ENCODE results near the gene INTS7. TPM values are rescaled to one million over a fixed set of nuclear protein-coding genes. Genes with fewer than 3 reads are reported as not detected.

INTS7 gene
- total and polyA plus RNA-seq, 2 experiments from 2014 or later, result 10.9 to 34.0 TPM

GRCh38 chr1:211903490-211904245, 131.7 kb downstream of the INTS7 start:
- no peak for TF ChIP-seq ZNF331 (CRISPR knock-in tag; IDR thresholded peaks at IDR 0.05; ENCODE audit: low read depth)
- TF ChIP-seq CREB1 (CRISPR knock-in tag; IDR thresholded peaks at IDR 0.05; ENCODE audit: low read depth), result no peak
- no peak for TF ChIP-seq ZNF462 (CRISPR knock-in tag; IDR thresholded peaks at IDR 0.05)
- no peak for TF ChIP-seq REST (IDR thresholded peaks at IDR 0.05; ENCODE audit: unreplicated experiment)
- no peak for TF ChIP-seq CTCF (conservative IDR thresholded peaks at IDR 0.05; ENCODE audit: low read depth in 2 of 2)
- TF ChIP-seq POLR2AphosphoS5 (IDR thresholded peaks at IDR 0.05; ENCODE audit: low read depth), result no peak
- TF ChIP-seq JUNB (IDR thresholded peaks at IDR 0.05; ENCODE audit: unreplicated experiment), result no peak
- TF ChIP-seq NANOG (IDR thresholded peaks at IDR 0.05; ENCODE audit: borderline replicate concordance), result no peak
- TF ChIP-seq ETS1 (IDR thresholded peaks at IDR 0.05), result no peak
- H3K9me3 Mint-ChIP-seq, result peaks cover 23% of the 10 kb centered on the region
- no peaks in the 10 kb centered on the region for H3K36me3 ChIP-seq (ENCODE audit: insufficient read depth)
- H3K4me1 ChIP-seq (ENCODE audit: insufficient read depth), result no peaks in the 10 kb centered on the region
- H2AFZ ChIP-seq, result no peak overlapping the region
- no peak overlapping the region for H3K27ac ChIP-seq (ENCODE audit: low read depth)
- no peak for DNase-seq (ENCODE audit: low spot score)
- peaks cover 6% of the 10 kb centered on the region for H3K36me3 Mint-ChIP-seq (ENCODE audit: low read depth)
- no peak overlapping the region for H3K4me3 Mint-ChIP-seq
- no peaks in the 10 kb centered on the region for H3K27me3 Mint-ChIP-seq (ENCODE audit: insufficient read depth, low read depth, poor library complexity)
- no peaks in the 10 kb centered on the region for H4K20me1 ChIP-seq (replicated peaks; ENCODE audit: insufficient read depth)
- H3K27ac Mint-ChIP-seq, result no peak overlapping the region
- no peaks in the 10 kb centered on the region for H3F3A ChIP-seq (replicated peaks; ENCODE audit: low read depth)
- H3K27me3 ChIP-seq (ENCODE audit: insufficient read depth), result no peaks in the 10 kb centered on the region
- H3K9me2 ChIP-seq (ENCODE audit: insufficient read depth), result no peaks in the 10 kb centered on the region
- H3K4me3 ChIP-seq, result no peak overlapping the region
- H3K4me1 Mint-ChIP-seq, result no peaks in the 10 kb centered on the region
- no peaks in the 10 kb centered on the region for H3K79me2 ChIP-seq (replicated peaks; ENCODE audit: insufficient read depth)
- ATAC-seq, result no peak
- H3K4me2 ChIP-seq, result no peak overlapping the region

All from GM23338 (cell line).